Fibroblast of lung (primary cell): ENCODE data around the gene ARX. TPM values are rescaled to one million over a fixed set of nuclear protein-coding genes. Genes with fewer than 3 reads are reported as not detected.

Experiments used
- DNase-seq, 2 donors: peaks; one replicate each; pipeline versions ENCODE4 v3.0.0 to v3.0.0-alpha.2; 2010; ENCODE audit warnings: low read depth in 2 of 2
- H2AFZ ChIP-seq: 2 replicates; pipeline ENCODE4 v1.5.1; 2012; ENCODE audit warnings: low read length, control low read depth, inconsistent platforms
- H3K27ac ChIP-seq: 2 replicates; pipeline ENCODE4 v1.5.1; 2011; ENCODE audit warnings: low read length, control low read depth; ENCODE audit not compliant: insufficient read depth
- H3K27me3 ChIP-seq: 2 replicates; pipeline ENCODE4 v1.5.1; 2011; ENCODE audit warnings: mild to moderate bottlenecking, low read length; ENCODE audit not compliant: control insufficient read depth, insufficient read depth
- H3K36me3 ChIP-seq: 2 replicates; pipeline ENCODE4 v1.5.1; 2011; ENCODE audit warnings: low read length; ENCODE audit not compliant: control insufficient read depth, insufficient read depth
- H3K4me1 ChIP-seq: 2 replicates; pipeline ENCODE4 v1.5.1; 2011; ENCODE audit warnings: low read length; ENCODE audit not compliant: control insufficient read depth, insufficient read depth; ENCODE audit errors: extremely low read depth
- H3K4me2 ChIP-seq: 2 replicates; pipeline ENCODE4 v1.5.1; 2011; ENCODE audit warnings: low read length, control low read depth; ENCODE audit not compliant: insufficient read depth; ENCODE audit errors: extremely low read depth
- H3K4me3 ChIP-seq, 4 experiments: fragments of 200-600 bp in 1 of 4; sonication (generic) in 1 of 4; replicated peaks in 1 of 4; 2 replicates each; pipeline ENCODE4 v1.5.1; 2011 to 2016; ENCODE audit warnings: low read length in 4 of 4, low read depth in 3 of 4, mild to moderate bottlenecking in 3 of 4, control low read depth in 2 of 4, inconsistent platforms in 1 of 4, mixed read lengths in 1 of 4; ENCODE audit not compliant: insufficient read depth in 1 of 4; ENCODE audit errors: control extremely low read depth in 1 of 4
- H3K79me2 ChIP-seq: 2 replicates; pipeline ENCODE4 v1.5.1; 2012; ENCODE audit warnings: mild to moderate bottlenecking, low read length, inconsistent platforms; ENCODE audit not compliant: control insufficient read depth, insufficient read depth
- H3K9ac ChIP-seq: 2 replicates; pipeline ENCODE4 v1.5.1; 2011; ENCODE audit warnings: mild to moderate bottlenecking, low read length, control low read depth; ENCODE audit not compliant: insufficient read depth
- H3K9me3 ChIP-seq: 2 replicates; pipeline ENCODE4 v1.5.1; 2012; ENCODE audit warnings: low read depth, low read length; ENCODE audit not compliant: control insufficient read depth, insufficient read depth
- H4K20me1 ChIP-seq: 2 replicates; pipeline ENCODE4 v1.5.1; 2011; ENCODE audit warnings: low read length; ENCODE audit not compliant: control insufficient read depth, insufficient read depth; ENCODE audit errors: extremely low read depth
- CTCF ChIP-seq, 2 donors: IDR thresholded peaks in 1 of 2; conservative IDR thresholded peaks in 1 of 2; 1 replicate in 1 of 2; 2 replicates in 1 of 2; pipeline ENCODE4 v1.5.1; 2011 to 2012; ENCODE audit warnings: low read length in 2 of 2, control low read depth in 1 of 2, inconsistent platforms in 1 of 2, low read depth in 1 of 2, mild to moderate bottlenecking in 1 of 2
- EZH2 ChIP-seq: IDR thresholded peaks from 2 replicates; pipeline ENCODE4 v1.5.1; 2012; ENCODE audit warnings: low read length, control low read depth, mild to moderate bottlenecking; ENCODE audit errors: missing control alignments
- polyA plus RNA-seq, 2 donors: library from polyadenylated mRNA; depleted of rRNA in 1 of 2; stranded (reverse) in 1 of 2; unstranded in 1 of 2; fragments of >200 nt; gene quantifications; 2 replicates each; pipeline ENCODE4 v1.2.1, GENCODE V29; 2011 to 2012; ENCODE audit warnings: missing spikeins in 1 of 2
- total RNA-seq: library from RNA; depleted of rRNA; stranded (reverse); fragments of >200 nt; gene quantifications from 2 replicates; pipeline ENCODE4 v1.2.1, GENCODE V29; 2014

The ARX gene
- total and polyA plus RNA-seq, 2 donors (not counting 1 experiment from before 2014, with no cell fraction given) = not detected

- Histone ChIP-seq H3K79me2 (no peaks in the 10 kb centered on the region), H3K4me3 (no peak overlapping the region), H3K27me3 (peaks cover 63% of the 10 kb centered on the region), H3K27ac (no peak overlapping the region), H3K4me1 (no peaks in the 10 kb centered on the region), H2AFZ (no peak overlapping the region), H3K9me3 (no peaks in the 10 kb centered on the region), H3K36me3 (no peaks in the 10 kb centered on the region), H3K4me2 (peak overlapping the region; percentile 35), H3K9ac (no peak overlapping the region), H4K20me1 (no peaks in the 10 kb centered on the region)
- DNase-seq = no peak
- TF ChIP-seq CTCF (conservative IDR thresholded peaks at IDR 0.05 in 1 of 2, IDR thresholded peaks at IDR 0.05 in 1 of 2; ENCODE audit: low read depth in 1 of 2, low read length in 2 of 2) (peak in 1 of 2 donors; percentile 42), EZH2 (peak; percentile 19)
Observed at GRCh38 chrX:25020905-25021449, 5.2 kb upstream of the ARX start.

- peaks cover 64% of the 10 kb centered on the region for H3K27me3 ChIP-seq
Observed at GRCh38 chrX:25020391-25020904, 4.7 kb upstream of the ARX start.

More at GRCh38 chrX:25020391-25020904, 4.7 kb upstream of the ARX start:
- H3K4me3 ChIP-seq = no peak overlapping the region
- H4K20me1 ChIP-seq = no peaks in the 10 kb centered on the region
- H3K4me1 ChIP-seq = no peaks in the 10 kb centered on the region
- no peak overlapping the region for H3K4me2 ChIP-seq
- H3K9ac ChIP-seq = no peak overlapping the region
- no peak overlapping the region for H3K27ac ChIP-seq
- no peaks in the 10 kb centered on the region for H3K9me3 ChIP-seq
- H2AFZ ChIP-seq = no peak overlapping the region
- H3K79me2 ChIP-seq = no peaks in the 10 kb centered on the region
- no peak for DNase-seq
- TF ChIP-seq EZH2 = no peak
- TF ChIP-seq CTCF (conservative IDR thresholded peaks at IDR 0.05 in 1 of 2, IDR thresholded peaks at IDR 0.05 in 1 of 2; ENCODE audit: low read depth in 1 of 2, low read length in 2 of 2) = no peak
- H3K36me3 ChIP-seq = no peaks in the 10 kb centered on the region
